Transverse colon (tissue), 4 donors: ENCODE measurements around the gene RERE. TPM values are rescaled to one million over a fixed set of nuclear protein-coding genes. Genes with fewer than 3 reads are reported as not detected.

Experiments used
- DNase-seq: peaks from one replicate; pipeline ENCODE4 v3.0.0-alpha.2; 2019
- H3K27ac ChIP-seq, 4 donors: fragments of 200-600 bp; sonication (generic); 2 replicates each; pipeline ENCODE4 v1.5.1; 2016 to 2018; ENCODE audit warnings: inconsistent platforms in 4 of 4
- H3K27me3 ChIP-seq: fragments of 200-600 bp; sonication (generic); 2 replicates; pipeline ENCODE4 v1.5.1; 2017; ENCODE audit warnings: inconsistent platforms
- H3K36me3 ChIP-seq, 4 donors: fragments of 200-600 bp; sonication (generic); 2 replicates each; pipeline ENCODE4 v1.5.1; 2017 to 2019; ENCODE audit warnings: inconsistent platforms in 4 of 4
- H3K4me1 ChIP-seq, 4 donors: fragments of 200-600 bp; sonication (generic); 2 replicates each; pipeline ENCODE4 v1.5.1; 2017 to 2020; ENCODE audit warnings: inconsistent platforms in 4 of 4
- H3K4me3 ChIP-seq, 4 donors: fragments of 200-600 bp; sonication (generic); 1 replicate in 1 of 4; 2 replicates in 3 of 4; pipeline versions ENCODE4 v1.5.1 to v1.6.1; 2017 to 2019; ENCODE audit warnings: inconsistent platforms in 4 of 4
- H3K9me3 ChIP-seq, 2 donors: fragments of 200-600 bp; sonication (generic); 2 replicates each; pipeline ENCODE4 v1.5.1; 2017 to 2019; ENCODE audit warnings: inconsistent platforms in 2 of 2
- EP300 ChIP-seq: sonication (generic); formaldehyde crosslinking; IDR thresholded peaks from one replicate; pipeline ENCODE4 v1.6.1; 2017; ENCODE audit warnings: antibody characterized with exemption, low read depth
- POLR2A ChIP-seq: fragments of 450-650 bp; IDR thresholded peaks from one replicate; pipeline ENCODE4 v1.6.1; 2016; ENCODE audit warnings: antibody characterized with exemption, mild to moderate bottlenecking, moderate library complexity
- POLR2AphosphoS5 ChIP-seq, 3 donors: sonication (generic); formaldehyde crosslinking; IDR thresholded peaks; one replicate each; pipeline ENCODE4 v1.6.1; 2016; ENCODE audit warnings: antibody characterized with exemption in 3 of 3
- WGBS, 2 donors: methylation state at CpG; one replicate each; pipeline ENCODE4 v1.1.5; 2018; ENCODE audit warnings: low coverage in 1 of 2; 5-methylcytosine and 5-hydroxymethylcytosine counted together
- in situ Hi-C, 4 donors: fragments of 200-750 bp; cut with MboI; loops; one replicate each; pipeline versions ENCODE4 v1.15.0 to v1.15.1; 2017; ENCODE audit warnings: low sequenced_read_pairs in 3 of 4, low pct_ligation_motif_present in 1 of 4, low pct_unique_long_range_greater_than_20kb in 1 of 4
- intact Hi-C: fragments of 100-400 bp; cut with DNase I; formaldehyde crosslinking; loops from one replicate; pipeline ENCODE4 v1.15.1; 2023; ENCODE audit warnings: low total_unique reads
- total RNA-seq, 4 donors: library from RNA; depleted of rRNA; stranded (reverse); fragments of >200 nt; gene quantifications; one replicate each; pipeline ENCODE4 v1.1.0, GENCODE V29; 2016
- TF ChIP-seq, protein P1 (sequence below), 5 experiments: fragments of 200-600 bp in 3 of 5; fragments of 450-650 bp in 2 of 5; sonication (generic) in 3 of 5; IDR thresholded peaks; 1 replicate in 2 of 5; 2 replicates in 3 of 5; pipeline ENCODE4 v1.5.1; 2016 to 2017; ENCODE audit warnings: antibody characterized with exemption in 5 of 5, inconsistent platforms in 3 of 5, mild to moderate bottlenecking in 2 of 5, moderate library complexity in 1 of 5

RERE gene
- total RNA-seq, 4 donors from 2014 or later, result 80.3 to 657 (median 105) TPM

DNA sequence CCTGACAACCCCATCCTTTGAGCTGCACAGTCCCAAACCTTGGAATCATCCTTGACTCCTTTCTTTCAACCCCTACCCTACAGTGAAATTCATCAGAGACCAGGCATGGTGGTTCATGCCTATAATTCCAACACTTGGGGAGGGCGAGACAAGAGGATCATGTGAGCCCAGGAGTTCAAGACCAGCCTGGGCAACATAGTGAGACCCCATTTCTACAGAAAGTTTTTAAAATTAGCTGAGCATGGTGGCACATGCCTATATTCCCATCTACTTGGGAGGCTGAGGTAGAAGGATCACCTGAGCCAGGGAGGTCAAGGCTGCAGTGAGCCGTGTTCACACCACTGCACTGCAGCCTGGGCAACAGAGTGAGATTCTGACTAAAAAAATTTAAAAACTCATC is 34.5 kb downstream of the RERE start:
- H3K4me1 ChIP-seq, result peaks cover 0 to 33% (median 7%) of the 10 kb centered on the region in 4 donors
- H3K27ac ChIP-seq, result no peak overlapping the region
- no peaks in the 10 kb centered on the region for H3K27me3 ChIP-seq
- no peak for DNase-seq
- no peaks in the 10 kb centered on the region for H3K9me3 ChIP-seq
- intact Hi-C loops, result no loop called here
- H3K4me3 ChIP-seq, result no peak overlapping the region
- H3K36me3 ChIP-seq, result no peaks in the 10 kb centered on the region
- WGBS, 2 donors, result 92% methylated on average over 2 of the region's 2 CpGs; no CpG with 5 or more reads in 1 of the 2 donors
- TF ChIP-seq EP300 (no peak), POLR2A (no peak), POLR2AphosphoS5 (IDR thresholded peaks at IDR 0.05) (no peak)
- TF ChIP-seq, protein P1, sequence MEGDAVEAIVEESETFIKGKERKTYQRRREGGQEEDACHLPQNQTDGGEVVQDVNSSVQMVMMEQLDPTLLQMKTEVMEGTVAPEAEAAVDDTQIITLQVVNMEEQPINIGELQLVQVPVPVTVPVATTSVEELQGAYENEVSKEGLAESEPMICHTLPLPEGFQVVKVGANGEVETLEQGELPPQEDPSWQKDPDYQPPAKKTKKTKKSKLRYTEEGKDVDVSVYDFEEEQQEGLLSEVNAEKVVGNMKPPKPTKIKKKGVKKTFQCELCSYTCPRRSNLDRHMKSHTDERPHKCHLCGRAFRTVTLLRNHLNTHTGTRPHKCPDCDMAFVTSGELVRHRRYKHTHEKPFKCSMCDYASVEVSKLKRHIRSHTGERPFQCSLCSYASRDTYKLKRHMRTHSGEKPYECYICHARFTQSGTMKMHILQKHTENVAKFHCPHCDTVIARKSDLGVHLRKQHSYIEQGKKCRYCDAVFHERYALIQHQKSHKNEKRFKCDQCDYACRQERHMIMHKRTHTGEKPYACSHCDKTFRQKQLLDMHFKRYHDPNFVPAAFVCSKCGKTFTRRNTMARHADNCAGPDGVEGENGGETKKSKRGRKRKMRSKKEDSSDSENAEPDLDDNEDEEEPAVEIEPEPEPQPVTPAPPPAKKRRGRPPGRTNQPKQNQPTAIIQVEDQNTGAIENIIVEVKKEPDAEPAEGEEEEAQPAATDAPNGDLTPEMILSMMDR (IDR thresholded peaks at IDR 0.05), result no peak
- in situ Hi-C loops, result no loop called here

DNA sequence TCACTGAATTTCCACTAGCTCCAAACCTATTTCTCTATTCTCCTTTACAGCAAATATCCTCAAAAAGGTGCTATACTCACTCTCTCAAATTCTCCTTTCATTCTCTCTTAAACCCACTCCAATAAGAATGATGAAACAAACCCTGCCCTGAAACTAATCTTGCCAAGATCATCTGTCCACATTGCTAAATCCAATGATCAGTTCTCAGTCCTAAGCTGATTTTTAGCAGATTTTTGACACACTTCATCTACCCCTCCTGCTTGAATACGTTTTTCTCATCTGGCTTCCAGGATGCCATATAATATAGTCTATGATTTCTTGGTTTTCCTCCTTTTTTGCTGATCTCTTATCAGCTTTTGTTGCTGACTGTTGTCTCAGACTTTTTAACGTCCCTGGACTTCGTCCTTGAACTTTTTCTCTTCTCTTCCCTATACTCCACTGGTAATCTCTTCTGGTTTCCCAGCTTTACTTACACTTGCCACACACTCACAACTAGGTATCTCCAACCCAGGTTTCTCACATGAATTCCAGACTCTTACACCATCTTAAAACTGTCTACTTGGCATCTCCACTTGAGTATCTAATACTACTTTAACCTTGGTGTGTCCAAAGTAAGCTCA is 35.3 kb downstream of the RERE start:
- TF ChIP-seq POLR2AphosphoS5 (IDR thresholded peaks at IDR 0.05) (no peak), POLR2A (no peak), EP300 (no peak)
- TF ChIP-seq, protein P1 (IDR thresholded peaks at IDR 0.05), result no peak
- Histone ChIP-seq H3K4me1 (peaks cover 0 to 29% (median 5%) of the 10 kb centered on the region in 4 donors), H3K27ac (no peak overlapping the region), H3K9me3 (no peaks in the 10 kb centered on the region), H3K4me3 (no peak overlapping the region), H3K36me3 (no peaks in the 10 kb centered on the region), H3K27me3 (no peaks in the 10 kb centered on the region)
- in situ Hi-C loops (no loop called here), intact Hi-C loops (no loop called here)
- DNase-seq, result no peak
- WGBS, 2 donors, result 40 to 49% methylated on average over 2 to 3 of the region's 3 CpGs

DNA sequence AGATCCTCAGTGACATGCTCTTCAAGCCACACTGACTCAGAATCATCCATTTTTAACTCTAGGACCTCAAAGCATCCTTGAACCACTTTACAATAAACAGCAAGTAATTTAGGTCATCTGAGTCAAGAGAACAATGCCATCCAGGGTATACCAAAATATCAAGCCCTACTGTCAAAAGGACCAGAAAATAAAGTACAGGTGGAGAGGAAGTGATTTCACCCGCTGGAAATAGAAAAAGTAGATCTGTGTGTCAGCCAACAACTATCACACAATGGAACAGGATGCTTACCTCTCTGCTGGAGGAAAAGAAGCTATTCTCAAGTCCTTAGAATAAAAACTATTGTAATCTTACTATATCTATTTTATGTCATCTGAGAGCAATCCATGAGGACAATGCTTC is 37.0 kb downstream of the RERE start:
- H3K27me3 ChIP-seq, result no peaks in the 10 kb centered on the region
- DNase-seq, result no peak
- no peak overlapping the region for H3K27ac ChIP-seq
- no peaks in the 10 kb centered on the region for H3K9me3 ChIP-seq
- in situ Hi-C loops (no loop called here), intact Hi-C loops (no loop called here)
- WGBS, 2 donors, result 82 to 100% methylated on average over 1 of the region's 1 CpG
- H3K4me1 ChIP-seq, result peaks cover 0 to 24% (median 3%) of the 10 kb centered on the region in 4 donors
- TF ChIP-seq, protein P1 (IDR thresholded peaks at IDR 0.05), result no peak
- H3K4me3 ChIP-seq, result no peak overlapping the region
- H3K36me3 ChIP-seq, result no peaks in the 10 kb centered on the region

DNA sequence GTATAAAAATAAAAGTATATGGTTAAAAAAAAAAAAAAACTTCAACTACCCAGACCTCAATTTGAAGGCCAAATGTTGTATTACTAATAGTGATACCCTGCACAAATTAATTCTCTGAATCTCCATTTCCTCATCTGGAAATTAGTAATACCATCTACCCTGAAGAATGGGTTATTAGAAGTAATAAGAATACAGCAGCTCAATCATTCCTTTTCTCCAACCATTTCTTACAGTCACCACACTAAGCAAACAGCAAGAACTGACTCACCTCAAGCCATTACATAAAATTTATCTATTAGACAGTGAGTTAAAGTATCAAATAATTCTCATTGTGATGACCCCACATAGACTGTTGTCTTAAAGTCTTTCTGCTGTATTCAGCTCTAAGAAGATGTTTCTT is 39.6 kb downstream of the RERE start:
- no peak for TF ChIP-seq POLR2A
- TF ChIP-seq, protein P1 (IDR thresholded peaks at IDR 0.05), result no peak
- Histone ChIP-seq H3K27ac (no peak overlapping the region), H3K27me3 (no peaks in the 10 kb centered on the region), H3K4me3 (no peak overlapping the region), H3K36me3 (no peaks in the 10 kb centered on the region), H3K4me1 (peaks cover 0 to 24% (median 3%) of the 10 kb centered on the region in 4 donors), H3K9me3 (no peaks in the 10 kb centered on the region)
- DNase-seq, result no peak
- intact Hi-C loops, result no loop called here
- in situ Hi-C loops, result no loop called here
